Keratinocyte (primary cell): ENCODE data around the gene DGKZ. TPM values are rescaled to one million over a fixed set of nuclear protein-coding genes. Genes with fewer than 3 reads are reported as not detected.
"Not testable (repeated sequence)": the region's sequence is repeated elsewhere in the genome, so short reads cannot be mapped to it uniquely, and the experiment has no call there.

ENCODE experiments used
- DNase-seq: peaks from one replicate; pipeline ENCODE4 v3.0.0-alpha.2; 2011; ENCODE audit warnings: low read depth, missing footprints, low spot score
- FAIRE-seq: peaks from 2 replicates; lab custom pipeline; 2011; peaks lifted over from hg19 to GRCh38; lab: Jason Lieb, UNC
- H2AFZ ChIP-seq: 2 replicates; pipeline ENCODE4 v1.6.0; 2012; ENCODE audit warnings: low read length, control low read depth, inconsistent platforms; ENCODE audit not compliant: control insufficient read depth
- H3K27ac ChIP-seq: 2 replicates; pipeline ENCODE4 v1.5.1; 2011; ENCODE audit warnings: low read length; ENCODE audit not compliant: control insufficient read depth, insufficient read depth
- H3K27me3 ChIP-seq: 3 replicates; pipeline ENCODE4 v1.6.0; 2011; ENCODE audit warnings: low read length; ENCODE audit not compliant: control insufficient read depth, insufficient read depth; ENCODE audit errors: extremely low read depth
- H3K36me3 ChIP-seq, 2 experiments: 2 replicates in 1 of 2; 3 replicates in 1 of 2; pipeline ENCODE4 v1.5.1; 2011; ENCODE audit warnings: low read length in 2 of 2, mild to moderate bottlenecking in 1 of 2; ENCODE audit not compliant: control insufficient read depth in 2 of 2, insufficient read depth in 2 of 2; ENCODE audit errors: extremely low read depth in 1 of 2
- H3K4me1 ChIP-seq: 3 replicates; pipeline ENCODE4 v1.5.1; 2011; ENCODE audit warnings: low read length; ENCODE audit not compliant: control insufficient read depth, insufficient read depth; ENCODE audit errors: extremely low read depth
- H3K4me2 ChIP-seq: 3 replicates; pipeline ENCODE4 v1.6.0; 2011; ENCODE audit warnings: low read depth, low read length; ENCODE audit not compliant: control insufficient read depth, insufficient read depth; ENCODE audit errors: extremely low read depth
- H3K4me3 ChIP-seq, 3 experiments: fragments of 200-600 bp in 1 of 3; sonication (generic) in 1 of 3; 2 replicates in 2 of 3; 3 replicates in 1 of 3; pipeline ENCODE4 v1.5.1; 2011 to 2016; ENCODE audit warnings: low read length in 3 of 3, mild to moderate bottlenecking in 3 of 3, control low read depth in 2 of 3, inconsistent platforms in 1 of 3, low read depth in 1 of 3, mixed read lengths in 1 of 3, mixed run types in 1 of 3, moderate library complexity in 1 of 3; ENCODE audit not compliant: control insufficient read depth in 2 of 3, insufficient read depth in 2 of 3; ENCODE audit errors: extremely low read depth in 1 of 3
- H3K79me2 ChIP-seq: 2 replicates; pipeline ENCODE4 v1.6.0; 2012; ENCODE audit warnings: low read length; ENCODE audit not compliant: control insufficient read depth, insufficient read depth
- H3K9ac ChIP-seq: 3 replicates; pipeline ENCODE4 v1.6.0; 2011; ENCODE audit warnings: low read length; ENCODE audit not compliant: control insufficient read depth, insufficient read depth; ENCODE audit errors: extremely low read depth
- H3K9me1 ChIP-seq: 3 replicates; pipeline ENCODE4 v1.6.0; 2011; ENCODE audit warnings: low read length; ENCODE audit not compliant: control insufficient read depth, insufficient read depth; ENCODE audit errors: extremely low read depth
- H3K9me3 ChIP-seq: 2 replicates; pipeline ENCODE4 v1.5.1; 2012; ENCODE audit warnings: low read depth, low read length; ENCODE audit not compliant: control insufficient read depth
- H4K20me1 ChIP-seq: 3 replicates; pipeline ENCODE4 v1.6.0; 2011; ENCODE audit warnings: low read length; ENCODE audit not compliant: control insufficient read depth, insufficient read depth; ENCODE audit errors: extremely low read depth
- CTCF ChIP-seq, 3 experiments: IDR thresholded peaks in 1 of 3; conservative IDR thresholded peaks in 1 of 3; optimal IDR thresholded peaks in 1 of 3; 2 replicates in 2 of 3; 3 replicates in 1 of 3; pipeline versions ENCODE3 to v1.5.1; 2011; ENCODE audit warnings: low read length in 3 of 3, mild to moderate bottlenecking in 3 of 3, moderate library complexity in 2 of 3, control low read depth in 1 of 3, inconsistent platforms in 1 of 3; ENCODE audit not compliant: insufficient read depth in 2 of 3; ENCODE audit errors: extremely low read depth in 1 of 3
- EZH2 ChIP-seq: IDR thresholded peaks from one replicate; pipeline ENCODE4 v1.6.1; 2012; ENCODE audit warnings: inconsistent platforms, mild to moderate bottlenecking, low read length, moderate library complexity
- dilution Hi-C: fragments of 300-500 bp; cut with MboI; formaldehyde crosslinking; loops from one replicate; pipeline ENCODE4 v1.7.0; 2020; ENCODE audit warnings: low sequenced_read_pairs; ENCODE audit not compliant: extremely low pct_ligation_motif_present
- polyA plus RNA-seq, 5 experiments: library from polyadenylated mRNA; depleted of rRNA in 3 of 5; stranded (reverse) in 3 of 5; stranded (forward) in 1 of 5; unstranded in 1 of 5; fragments of >200 nt; gene quantifications; 1 replicate in 1 of 5; 2 replicates in 3 of 5; 3 replicates in 1 of 5; pipeline versions ENCODE4 v1.2.1 to v1.2.3, GENCODE V29; 2011 to 2012; ENCODE audit warnings: missing spikeins in 2 of 5, low read depth in 1 of 5, low replicate concordance in 1 of 5

The DGKZ gene
- polyA plus RNA-seq, 1 donor (not counting 4 experiments of a cell fraction or from before 2014, with no cell fraction given): 23.3 TPM

- FAIRE-seq: no peak
These were observed 44.4 kb upstream of the DGKZ start for GRCh38 chr11:46302866-46303265.

GRCh38 chr11:46304036-46304435, 43.2 kb upstream of the DGKZ start:
- H3K9me3 ChIP-seq, H2AFZ ChIP-seq, H3K9me1 ChIP-seq, H3K9ac ChIP-seq, FAIRE-seq, DNase-seq, H4K20me1 ChIP-seq, H3K4me3 ChIP-seq, H3K4me1 ChIP-seq, H3K27ac ChIP-seq, H3K36me3 ChIP-seq, H3K4me2 ChIP-seq, dilution Hi-C loops, H3K27me3 ChIP-seq, H3K79me2 ChIP-seq: not testable (repeated sequence)

More at GRCh38 chr11:46302866-46303265, 44.4 kb upstream of the DGKZ start:
- Histone ChIP-seq H3K27me3 (no peaks in the 10 kb centered on the region), H3K4me1 (peaks cover 10% of the 10 kb centered on the region), H3K9me3 (no peaks in the 10 kb centered on the region), H3K9ac (no peak overlapping the region), H3K4me2 (no peak overlapping the region), H3K4me3 (no peak overlapping the region), H3K9me1 (no peaks in the 10 kb centered on the region), H3K27ac (no peak overlapping the region), H2AFZ (no peak overlapping the region), H3K79me2 (no peaks in the 10 kb centered on the region), H3K36me3 (no peaks in the 10 kb centered on the region), H4K20me1 (no peaks in the 10 kb centered on the region)
- dilution Hi-C loops: no loop called here
- TF ChIP-seq CTCF (optimal IDR thresholded peaks at IDR 0.05 in 1 of 3, IDR thresholded peaks at IDR 0.05 in 1 of 3, conservative IDR thresholded peaks at IDR 0.05 in 1 of 3; ENCODE audit: extremely low read depth in 1 of 3, insufficient read depth in 2 of 3, low read length in 3 of 3) (no peak), EZH2 (no peak)
- no peak for DNase-seq

GRCh38 chr11:46304605-46305179, 42.6 kb upstream of the DGKZ start:
- Histone ChIP-seq H3K79me2 (no peaks in the 10 kb centered on the region), H3K9me1 (no peaks in the 10 kb centered on the region), H3K4me1 (peaks cover 3% of the 10 kb centered on the region), H3K27me3 (no peaks in the 10 kb centered on the region), H3K9ac (no peak overlapping the region), H3K9me3 (no peaks in the 10 kb centered on the region), H2AFZ (no peak overlapping the region), H3K4me2 (no peak overlapping the region), H3K4me3 (no peak overlapping the region), H3K27ac (no peak overlapping the region), H3K36me3 (no peaks in the 10 kb centered on the region), H4K20me1 (no peaks in the 10 kb centered on the region)
- no peak for TF ChIP-seq EZH2
- TF ChIP-seq CTCF (optimal IDR thresholded peaks at IDR 0.05 in 1 of 3, IDR thresholded peaks at IDR 0.05 in 1 of 3, conservative IDR thresholded peaks at IDR 0.05 in 1 of 3; ENCODE audit: extremely low read depth in 1 of 3, insufficient read depth in 2 of 3, low read length in 3 of 3): no peak
- dilution Hi-C loops: no loop called here
- DNase-seq: no peak
- FAIRE-seq: no peak
